Natural killer cell (primary cell): Measurements from ENCODE around the gene ARAP1. TPM values are rescaled to one million over a fixed set of nuclear protein-coding genes. Genes with fewer than 3 reads are reported as not detected.

Experiments
- ATAC-seq, 3 donors: fragments of 150-1000 bp in 2 of 3; fragments of 200-7000 bp in 1 of 3; cut with Tn5 transposase; 1 replicate in 1 of 3; 2 replicates in 2 of 3; pipeline ENCODE4 v1.10.0; 2021; ENCODE audit warnings: mild to moderate bottlenecking in 2 of 3, moderate library complexity in 2 of 3
- DNase-seq, 2 donors: peaks; one replicate each; pipeline versions ENCODE4 v3.0.0 to v3.0.0-alpha.2; 2013 to 2021; ENCODE audit warnings: mixed read lengths in 1 of 2
- H3K27ac ChIP-seq: one replicate; pipeline ENCODE4 v1.5.1; 2013; ENCODE audit warnings: mild to moderate bottlenecking, low read length
- H3K27me3 ChIP-seq: one replicate; pipeline ENCODE4 v1.6.1; 2013; ENCODE audit warnings: low read length; ENCODE audit not compliant: control insufficient read depth, insufficient read depth
- H3K36me3 ChIP-seq: one replicate; pipeline ENCODE4 v1.6.1; 2013; ENCODE audit warnings: low read length; ENCODE audit not compliant: control insufficient read depth, insufficient read depth
- H3K4me1 ChIP-seq: one replicate; pipeline ENCODE4 v1.6.1; 2013; ENCODE audit warnings: low read length; ENCODE audit not compliant: control insufficient read depth, insufficient read depth
- H3K4me3 ChIP-seq: one replicate; pipeline ENCODE4 v1.5.1; 2013; ENCODE audit warnings: low read length
- H3K9me3 ChIP-seq: one replicate; pipeline ENCODE4 v1.6.1; 2013; ENCODE audit warnings: low read length; ENCODE audit not compliant: control insufficient read depth, insufficient read depth
- H3K27ac Mint-ChIP-seq, 2 donors: one replicate each; pipeline ENCODE4 v1.8.0; 2022; ENCODE audit warnings: mild to moderate bottlenecking in 2 of 2, mixed read lengths in 2 of 2, moderate library complexity in 1 of 2
- H3K27me3 Mint-ChIP-seq, 2 donors: one replicate each; pipeline ENCODE4 v1.8.0; 2022; ENCODE audit warnings: low read depth in 2 of 2, mixed read lengths in 2 of 2
- H3K36me3 Mint-ChIP-seq: one replicate; pipeline ENCODE4 v1.8.0; 2022; ENCODE audit warnings: mixed read lengths
- H3K4me1 Mint-ChIP-seq, 2 donors: one replicate each; pipeline ENCODE4 v1.8.0; 2022; ENCODE audit warnings: mixed read lengths in 2 of 2
- H3K4me3 Mint-ChIP-seq: one replicate; pipeline ENCODE4 v1.8.0; 2022; ENCODE audit warnings: mild to moderate bottlenecking, moderate library complexity, mixed read lengths
- H3K9me3 Mint-ChIP-seq, 2 donors: one replicate each; pipeline ENCODE4 v1.8.0; 2022; ENCODE audit warnings: mixed read lengths in 2 of 2
- WGBS: methylation state at CpG from one replicate; pipeline ENCODE4 v1.1.7; 2013; ENCODE audit warnings: missing lambda C conversion rate; ENCODE audit not compliant: insufficient coverage; 5-methylcytosine and 5-hydroxymethylcytosine counted together
- intact Hi-C: fragments of 100-400 bp; cut with micrococcal nuclease; formaldehyde crosslinking; loops from one replicate; pipeline ENCODE4 v1.14.2; 2022
- total RNA-seq, 4 donors: library from RNA; stranded (reverse); fragments of 120-200 nt in 1 of 4; gene quantifications; one replicate each; pipeline versions ENCODE4 v1.2.3 to v1.2.4, GENCODE V29; 2013 to 2022
- TF ChIP-seq, protein P1 (sequence below): fragments of 200-600 bp; IDR thresholded peaks from one replicate; pipeline ENCODE4 v1.8.0; 2022; ENCODE audit warnings: antibody characterized with exemption

ARAP1 gene
- total RNA-seq, 3 donors from 2014 or later (not counting 1 experiment from before 2014, with no cell fraction given), result 293 to 327 (median 296) TPM

DNA sequence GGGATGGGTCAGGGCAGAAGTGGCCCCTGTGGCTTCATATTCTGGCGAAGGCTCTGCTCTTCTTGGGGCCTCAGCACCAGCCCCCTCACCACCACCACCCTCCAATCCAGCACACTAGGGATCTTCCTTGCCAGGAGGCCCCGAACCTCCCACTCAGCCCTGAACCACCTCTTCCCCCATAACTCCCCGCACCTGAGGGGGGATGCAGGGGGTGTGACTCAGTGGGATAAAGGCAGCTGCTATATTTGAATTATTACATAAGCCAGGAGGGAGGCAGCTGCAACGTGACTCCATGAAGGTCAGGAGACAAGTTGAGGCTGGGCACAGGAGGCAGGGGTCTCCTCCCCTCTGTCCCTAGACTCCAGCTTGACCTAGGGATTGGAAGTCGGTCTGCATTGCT is 72.3 kb downstream of the ARAP1 start:
- Mint-ChIP-seq H3K27ac (peak overlapping the region; percentile 26 to 51), H3K9me3 (no peaks in the 10 kb centered on the region), H3K27me3 (peaks cover 0 to 9% of the 10 kb centered on the region in 2 donors), H3K36me3 (no peaks in the 10 kb centered on the region), H3K4me1 (peaks cover 13 to 42% of the 10 kb centered on the region in 2 donors), H3K4me3 (no peak overlapping the region)
- Histone ChIP-seq H3K36me3 (peaks cover 14% of the 10 kb centered on the region), H3K27ac (no peak overlapping the region), H3K4me3 (no peak overlapping the region), H3K4me1 (peaks cover 17% of the 10 kb centered on the region), H3K27me3 (peaks cover 10% of the 10 kb centered on the region), H3K9me3 (no peaks in the 10 kb centered on the region)
- DNase-seq, result no peak
- TF ChIP-seq, protein P1, sequence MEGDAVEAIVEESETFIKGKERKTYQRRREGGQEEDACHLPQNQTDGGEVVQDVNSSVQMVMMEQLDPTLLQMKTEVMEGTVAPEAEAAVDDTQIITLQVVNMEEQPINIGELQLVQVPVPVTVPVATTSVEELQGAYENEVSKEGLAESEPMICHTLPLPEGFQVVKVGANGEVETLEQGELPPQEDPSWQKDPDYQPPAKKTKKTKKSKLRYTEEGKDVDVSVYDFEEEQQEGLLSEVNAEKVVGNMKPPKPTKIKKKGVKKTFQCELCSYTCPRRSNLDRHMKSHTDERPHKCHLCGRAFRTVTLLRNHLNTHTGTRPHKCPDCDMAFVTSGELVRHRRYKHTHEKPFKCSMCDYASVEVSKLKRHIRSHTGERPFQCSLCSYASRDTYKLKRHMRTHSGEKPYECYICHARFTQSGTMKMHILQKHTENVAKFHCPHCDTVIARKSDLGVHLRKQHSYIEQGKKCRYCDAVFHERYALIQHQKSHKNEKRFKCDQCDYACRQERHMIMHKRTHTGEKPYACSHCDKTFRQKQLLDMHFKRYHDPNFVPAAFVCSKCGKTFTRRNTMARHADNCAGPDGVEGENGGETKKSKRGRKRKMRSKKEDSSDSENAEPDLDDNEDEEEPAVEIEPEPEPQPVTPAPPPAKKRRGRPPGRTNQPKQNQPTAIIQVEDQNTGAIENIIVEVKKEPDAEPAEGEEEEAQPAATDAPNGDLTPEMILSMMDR, result no peak
- intact Hi-C loops, result loop anchor here (5.0 kb wide), 1 partner anchor 497 kb away; no protein-coding TSS in a partner anchor
- WGBS, result 81% methylated on average over 3 of the region's 5 CpGs
- no peak for ATAC-seq

DNA sequence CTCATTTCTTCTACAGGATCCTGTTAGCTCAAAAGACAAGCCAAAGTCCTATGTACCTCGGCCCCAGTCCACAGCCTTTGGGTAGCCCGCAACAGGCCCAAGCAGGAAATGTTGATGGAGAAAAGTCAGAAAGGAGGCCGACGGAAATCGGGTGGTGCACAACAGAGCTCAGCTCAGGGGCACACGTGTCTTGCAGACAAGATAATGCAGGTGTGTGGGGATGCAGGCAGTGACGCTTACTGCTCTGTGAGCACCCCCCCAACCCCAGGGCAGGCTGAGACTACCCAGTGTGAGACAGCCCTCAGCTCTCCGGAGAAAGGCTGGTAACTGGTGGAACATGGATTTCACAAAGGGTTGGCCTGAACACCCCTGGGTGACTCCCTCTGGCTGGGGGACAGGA is 73.7 kb downstream of the ARAP1 start:
- Histone ChIP-seq H3K4me1 (peaks cover 17% of the 10 kb centered on the region), H3K9me3 (no peaks in the 10 kb centered on the region), H3K36me3 (peaks cover 4% of the 10 kb centered on the region), H3K4me3 (no peak overlapping the region), H3K27ac (no peak overlapping the region), H3K27me3 (peaks cover 22% of the 10 kb centered on the region)
- no peak for ATAC-seq
- H3K27ac Mint-ChIP-seq, result no peak overlapping the region
- no peak overlapping the region for H3K4me3 Mint-ChIP-seq
- intact Hi-C loops, result no loop called here
- H3K9me3 Mint-ChIP-seq, result no peaks in the 10 kb centered on the region
- 80% methylated on average over 7 of the region's 8 CpGs for WGBS
- H3K4me1 Mint-ChIP-seq, result peaks cover 13 to 53% of the 10 kb centered on the region in 2 donors
- TF ChIP-seq, protein P1, result no peak
- peaks cover 12 to 21% of the 10 kb centered on the region in 2 donors for H3K27me3 Mint-ChIP-seq
- no peak for DNase-seq
- no peaks in the 10 kb centered on the region for H3K36me3 Mint-ChIP-seq

DNA sequence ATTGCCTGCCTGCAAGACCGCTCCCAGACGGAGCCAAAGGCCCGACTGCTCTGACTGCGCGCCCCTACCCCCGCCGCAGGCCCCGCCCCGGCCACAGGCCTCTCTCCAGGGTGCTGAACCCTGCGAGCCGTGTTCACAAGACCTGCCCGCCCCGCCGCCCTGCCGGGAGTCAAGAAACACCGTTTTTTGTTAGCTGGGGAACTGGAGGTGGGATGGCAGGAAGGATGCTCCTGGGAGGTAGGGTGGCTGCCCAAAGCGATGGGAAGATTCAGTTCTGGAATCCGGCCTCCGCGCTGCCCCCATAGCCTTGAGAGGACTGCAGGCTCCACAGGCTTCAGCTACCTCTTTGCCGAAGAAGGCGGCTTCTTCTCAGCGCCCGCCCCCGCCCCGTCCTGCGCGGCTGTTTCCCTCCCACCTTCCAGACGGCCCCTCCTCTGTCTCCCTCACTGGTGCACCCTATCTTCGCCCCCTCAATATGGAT is 75.3 kb downstream of the ARAP1 start:
- H3K9me3 Mint-ChIP-seq, result no peaks in the 10 kb centered on the region
- no peak overlapping the region for H3K4me3 Mint-ChIP-seq
- ATAC-seq, result peak; percentile 81 to 88 (median 81)
- H3K4me1 Mint-ChIP-seq, result peaks cover 13 to 49% of the 10 kb centered on the region in 2 donors
- intact Hi-C loops, result no loop called here
- DNase-seq, result peak; percentile 71 to 72
- H3K27me3 Mint-ChIP-seq, result peaks cover 25 to 36% of the 10 kb centered on the region in 2 donors
- H3K36me3 Mint-ChIP-seq, result no peaks in the 10 kb centered on the region
- TF ChIP-seq, protein P1, result no peak
- H3K4me1 ChIP-seq, result peaks cover 16% of the 10 kb centered on the region
- WGBS, result 4% methylated on average over 30 of the region's 30 CpGs
- H3K27me3 ChIP-seq, result peaks cover 34% of the 10 kb centered on the region
- no peak overlapping the region for H3K4me3 ChIP-seq
- no peak overlapping the region for H3K27ac ChIP-seq
- no peaks in the 10 kb centered on the region for H3K36me3 ChIP-seq
- no peak overlapping the region for H3K27ac Mint-ChIP-seq
- no peaks in the 10 kb centered on the region for H3K9me3 ChIP-seq

DNA sequence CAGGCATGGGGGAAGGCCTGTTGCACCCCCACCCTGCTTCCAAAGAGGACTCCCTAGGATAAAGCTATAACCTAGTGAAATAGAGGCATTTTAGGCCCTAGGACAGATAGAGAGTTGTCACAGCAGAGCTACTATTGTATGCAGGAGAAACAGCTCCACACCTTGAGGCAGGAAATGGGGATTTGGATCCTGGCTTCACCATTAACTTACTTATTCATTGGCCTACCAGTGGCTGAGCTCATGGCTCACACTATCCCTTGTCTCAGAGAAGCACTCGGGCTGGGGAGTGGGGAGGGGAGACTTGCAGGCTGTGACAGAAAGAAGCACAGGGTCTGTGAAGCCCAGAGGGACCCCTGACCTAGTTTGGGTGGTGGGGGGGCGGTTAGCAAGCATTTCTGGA is 77.0 kb downstream of the ARAP1 start:
- Mint-ChIP-seq H3K4me3 (no peak overlapping the region), H3K27me3 (peaks cover 36 to 48% of the 10 kb centered on the region in 2 donors)
- no peak for DNase-seq

More for the DNA sequence above, 77.0 kb downstream of the ARAP1 start:
- intact Hi-C loops, result no loop called here
- Histone ChIP-seq H3K36me3 (no peaks in the 10 kb centered on the region), H3K27ac (no peak overlapping the region), H3K4me3 (no peak overlapping the region), H3K27me3 (peaks cover 42% of the 10 kb centered on the region), H3K9me3 (no peaks in the 10 kb centered on the region), H3K4me1 (peaks cover 12% of the 10 kb centered on the region)
- 27% methylated on average over 2 of the region's 2 CpGs for WGBS
- Mint-ChIP-seq H3K27ac (no peak overlapping the region), H3K4me1 (peaks cover 7 to 37% of the 10 kb centered on the region in 2 donors), H3K36me3 (no peaks in the 10 kb centered on the region), H3K9me3 (no peaks in the 10 kb centered on the region)
- no peak for ATAC-seq
- TF ChIP-seq, protein P1, result no peak
